Measurements from ENCODE around the gene CLIC4.
"Not testable (repeated sequence)": the region's sequence is repeated elsewhere in the genome, so short reads cannot be mapped to it uniquely, and the experiment has no call there.

The CLIC4 gene

DNA sequence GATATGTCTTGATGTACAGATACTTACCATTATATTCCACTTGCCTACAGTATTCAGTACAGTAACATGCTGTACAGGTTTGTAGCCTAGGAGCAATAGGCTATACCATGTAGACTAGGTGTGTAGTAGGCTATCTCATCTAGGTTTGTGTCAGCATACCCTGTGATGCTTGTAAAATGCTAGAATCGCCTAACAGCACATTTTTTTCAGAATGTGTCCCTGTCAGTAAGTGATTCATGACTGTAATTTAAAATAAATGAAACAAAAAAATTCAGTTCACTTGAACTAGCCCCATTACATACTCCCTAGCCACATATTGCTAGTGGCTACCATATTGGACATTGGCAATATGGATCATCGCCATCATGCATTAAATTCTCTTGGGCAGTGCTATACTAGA, 51.3 kb downstream of the CLIC4 start:
- Histone ChIP-seq H3K27ac (ENCODE audit: low read depth, low read length, severe bottlenecking) (no peak overlapping the region), H3K4me1 (ENCODE audit: control insufficient read depth, insufficient read depth, low read length, poor library complexity, severe bottlenecking) (peaks cover 20% of the 10 kb centered on the region), H3K4me3 (ENCODE audit: extremely low read depth, insufficient read depth, low read length, poor library complexity, severe bottlenecking) (no peak overlapping the region), H3K36me3 (ENCODE audit: control insufficient read depth, insufficient read depth, low read length) (peaks cover 24% of the 10 kb centered on the region), H3K9me3 (ENCODE audit: control insufficient read depth, low read length) (peaks cover 11% of the 10 kb centered on the region)
- WGBS, 2 experiments (ENCODE audit: insufficient coverage in 2 of 2) = 100% methylated on average over 1 of the region's 2 CpGs; no CpG with 5 or more reads in 1 of the 2 experiments

DNA sequence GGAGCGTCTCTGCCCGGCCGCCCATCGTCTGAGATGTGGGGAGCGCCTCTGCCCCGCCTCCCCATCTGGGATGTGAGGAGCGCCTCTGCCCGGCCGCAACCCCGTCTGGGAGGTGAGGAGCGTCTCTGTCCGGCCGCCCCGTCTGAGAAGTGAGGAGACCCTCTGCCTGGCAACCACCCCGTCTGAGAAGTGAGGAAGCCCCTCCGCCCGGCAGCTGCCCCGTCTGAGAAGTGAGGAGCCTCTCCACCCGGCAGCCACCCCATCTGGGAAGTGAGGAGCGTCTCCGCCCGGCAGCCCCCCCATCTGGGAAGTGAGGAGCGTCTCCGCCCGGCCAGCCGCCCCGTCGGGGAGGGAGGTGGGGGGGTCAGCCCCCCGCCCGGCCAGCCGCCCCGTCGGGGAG, 54.0 kb downstream of the CLIC4 start:
- Histone ChIP-seq H3K9me3 (ENCODE audit: control insufficient read depth, low read length) (peaks cover 11% of the 10 kb centered on the region), H3K36me3 (ENCODE audit: control insufficient read depth, insufficient read depth, low read length) (peaks cover 24% of the 10 kb centered on the region), H3K4me1 (ENCODE audit: control insufficient read depth, insufficient read depth, low read length, poor library complexity, severe bottlenecking) (peaks cover 20% of the 10 kb centered on the region)
- 93 to 100% methylated on average over 12 to 13 of the region's 33 CpGs for WGBS, 2 experiments (ENCODE audit: insufficient coverage in 2 of 2)
- H3K4me3 ChIP-seq (ENCODE audit: extremely low read depth, insufficient read depth, low read length, poor library complexity, severe bottlenecking); H3K27ac ChIP-seq (ENCODE audit: low read depth, low read length, severe bottlenecking): not testable (repeated sequence)

DNA sequence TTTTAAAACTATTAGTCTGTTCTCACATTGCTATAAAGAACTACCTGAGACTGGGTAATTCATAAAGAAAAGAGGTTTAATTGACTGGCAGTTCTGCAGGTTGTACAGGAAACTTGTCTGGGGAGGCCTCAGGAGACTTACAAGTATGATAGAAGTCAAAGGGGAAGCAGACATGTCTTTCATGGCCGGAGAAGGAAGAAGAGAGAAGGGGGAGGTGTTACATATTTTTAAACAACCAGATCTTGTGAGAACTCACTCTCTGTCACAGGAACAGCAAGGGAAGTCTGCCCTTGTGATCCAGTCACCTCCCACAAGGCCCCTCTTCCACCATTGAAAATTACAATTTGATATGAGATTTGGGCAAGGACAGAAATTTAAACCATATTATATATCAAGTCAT, 55.9 kb downstream of the CLIC4 start:
- no peak overlapping the region for H3K4me3 ChIP-seq (ENCODE audit: extremely low read depth, insufficient read depth, low read length, poor library complexity, severe bottlenecking)
- H3K36me3 ChIP-seq (ENCODE audit: control insufficient read depth, insufficient read depth, low read length) = peaks cover 24% of the 10 kb centered on the region
- no CpG with 5 or more reads among the region's 1 CpG for WGBS, 2 experiments (ENCODE audit: insufficient coverage in 2 of 2)
- H3K27ac ChIP-seq (ENCODE audit: low read depth, low read length, severe bottlenecking) = no peak overlapping the region
- H3K4me1 ChIP-seq (ENCODE audit: control insufficient read depth, insufficient read depth, low read length, poor library complexity, severe bottlenecking) = peaks cover 27% of the 10 kb centered on the region
- peaks cover 11% of the 10 kb centered on the region for H3K9me3 ChIP-seq (ENCODE audit: control insufficient read depth, low read length)

DNA sequence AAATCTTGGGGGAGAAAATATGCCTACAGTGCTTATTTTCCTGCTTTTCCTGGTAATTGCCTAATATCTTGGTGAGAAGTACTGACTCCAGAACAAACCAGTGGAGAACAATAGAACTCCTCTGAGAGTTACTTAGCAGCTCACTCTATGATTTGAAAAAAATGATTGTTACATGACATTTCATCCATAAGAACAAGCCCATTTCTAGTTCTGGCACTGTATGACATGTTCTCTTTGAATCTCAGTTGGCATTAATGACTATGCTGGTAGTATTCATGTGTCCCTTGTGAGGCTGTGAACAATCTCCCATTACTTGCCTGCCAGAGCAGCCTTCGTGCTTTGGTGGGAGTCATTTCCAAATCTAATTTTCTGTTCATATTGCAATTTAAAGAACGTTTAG, 58.0 kb downstream of the CLIC4 start:
- no CpG with 5 or more reads among the region's 2 CpGs for WGBS, 2 experiments (ENCODE audit: insufficient coverage in 2 of 2)
- H3K36me3 ChIP-seq (ENCODE audit: control insufficient read depth, insufficient read depth, low read length) = peaks cover 25% of the 10 kb centered on the region
- no peak overlapping the region for H3K4me3 ChIP-seq (ENCODE audit: extremely low read depth, insufficient read depth, low read length, poor library complexity, severe bottlenecking)
- peaks cover 3% of the 10 kb centered on the region for H3K9me3 ChIP-seq (ENCODE audit: control insufficient read depth, low read length)
- H3K27ac ChIP-seq (ENCODE audit: low read depth, low read length, severe bottlenecking) = peak overlapping the region; percentile 29
- peaks cover 28% of the 10 kb centered on the region for H3K4me1 ChIP-seq (ENCODE audit: control insufficient read depth, insufficient read depth, low read length, poor library complexity, severe bottlenecking)

DNA sequence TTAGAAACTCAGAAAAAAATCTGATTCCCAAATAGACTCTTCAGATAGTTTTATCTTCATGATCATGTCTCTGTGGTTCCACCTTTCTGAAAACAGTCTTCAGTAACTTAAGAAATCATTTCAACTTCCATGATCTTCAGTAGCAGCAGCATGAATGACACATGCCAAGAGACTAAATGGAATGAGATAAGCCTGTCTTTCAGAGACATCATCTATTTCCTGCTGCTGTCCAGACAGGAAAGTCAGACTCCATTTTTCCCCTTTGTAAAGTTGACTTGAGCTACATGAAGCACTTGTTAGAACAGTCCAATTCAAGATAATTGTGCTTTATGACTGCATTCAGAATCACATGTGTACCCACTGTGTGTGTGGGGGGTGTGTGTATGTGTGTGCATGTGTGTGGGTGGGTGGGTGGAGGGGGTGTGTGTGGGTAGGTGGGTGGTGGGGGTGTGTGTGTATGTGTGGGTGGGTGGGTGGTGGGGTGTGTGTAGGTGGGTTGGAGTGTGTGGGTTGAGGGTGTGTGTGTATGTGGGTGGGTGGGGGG, 58.8 kb downstream of the CLIC4 start:
- Histone ChIP-seq H3K4me3 (ENCODE audit: extremely low read depth, insufficient read depth, low read length, poor library complexity, severe bottlenecking) (no peak overlapping the region), H3K9me3 (ENCODE audit: control insufficient read depth, low read length) (no peaks in the 10 kb centered on the region), H3K36me3 (ENCODE audit: control insufficient read depth, insufficient read depth, low read length) (peaks cover 26% of the 10 kb centered on the region), H3K4me1 (ENCODE audit: control insufficient read depth, insufficient read depth, low read length, poor library complexity, severe bottlenecking) (peaks cover 28% of the 10 kb centered on the region), H3K27ac (ENCODE audit: low read depth, low read length, severe bottlenecking) (peak overlapping the region; percentile 25)

DNA sequence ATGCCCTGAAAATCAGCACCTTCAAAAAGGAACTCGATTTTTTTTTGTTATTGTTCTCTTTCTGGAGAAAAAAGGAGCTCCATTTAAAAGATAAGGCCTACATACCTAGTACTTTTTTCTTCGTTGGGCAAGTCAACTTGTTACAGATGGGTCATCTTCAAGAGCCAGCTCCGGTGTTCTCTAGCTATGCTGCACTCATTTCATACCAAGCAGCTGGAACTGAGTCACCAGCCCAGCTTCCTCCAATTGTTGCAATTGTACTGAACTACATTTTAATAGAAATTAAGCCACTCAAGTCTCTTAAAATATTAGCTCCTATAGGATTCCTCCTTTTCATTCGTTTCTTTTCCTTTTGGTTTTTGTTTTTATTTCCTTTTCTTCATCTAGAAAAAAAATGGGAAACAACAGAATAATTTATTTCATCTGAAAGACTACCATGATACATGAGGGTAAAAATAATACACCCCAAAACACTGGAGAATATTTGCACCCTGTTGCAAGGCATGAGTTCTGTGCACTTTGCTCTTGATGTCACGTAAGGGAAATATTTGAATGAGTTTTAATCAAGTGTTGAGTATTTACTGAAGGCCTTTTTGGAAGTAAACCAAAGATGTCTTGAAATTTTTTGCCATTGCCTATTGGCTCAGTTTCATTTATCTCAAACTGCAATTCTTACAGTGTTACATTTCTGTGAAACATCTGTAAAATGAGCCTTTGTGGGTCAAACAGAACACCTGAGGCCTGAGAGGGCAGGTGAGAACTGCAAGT, 60.5 kb downstream of the CLIC4 start:
- H3K4me1 ChIP-seq (ENCODE audit: control insufficient read depth, insufficient read depth, low read length, poor library complexity, severe bottlenecking) = peaks cover 28% of the 10 kb centered on the region

DNA sequence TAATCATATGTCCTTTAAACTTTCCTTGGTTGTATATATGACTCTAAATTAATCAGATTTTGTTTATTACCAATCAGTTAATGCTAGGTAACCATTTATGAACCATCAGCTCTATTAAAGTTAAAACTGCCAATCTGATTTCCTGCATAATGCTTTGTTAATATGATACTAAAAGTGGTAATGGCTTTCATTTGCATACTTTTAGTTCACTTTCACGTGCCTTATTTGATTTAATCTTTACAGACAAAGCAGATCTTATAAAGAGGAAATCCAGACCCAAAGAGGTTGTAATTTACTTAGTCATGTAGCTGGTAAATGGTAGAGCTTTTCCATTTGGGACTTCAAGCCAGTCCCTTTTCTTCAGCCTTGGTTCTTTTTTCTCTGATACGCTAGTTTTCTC, 61.3 kb downstream of the CLIC4 start:
- Histone ChIP-seq H3K9me3 (ENCODE audit: control insufficient read depth, low read length) (no peaks in the 10 kb centered on the region), H3K36me3 (ENCODE audit: control insufficient read depth, insufficient read depth, low read length) (peaks cover 27% of the 10 kb centered on the region), H3K4me1 (ENCODE audit: control insufficient read depth, insufficient read depth, low read length, poor library complexity, severe bottlenecking) (peaks cover 25% of the 10 kb centered on the region), H3K27ac (ENCODE audit: low read depth, low read length, severe bottlenecking) (no peak overlapping the region), H3K4me3 (ENCODE audit: extremely low read depth, insufficient read depth, low read length, poor library complexity, severe bottlenecking) (no peak overlapping the region)
- WGBS, 2 experiments (ENCODE audit: insufficient coverage in 2 of 2) = 100% methylated on average over 1 of the region's 2 CpGs

More for the DNA sequence above, 60.5 kb downstream of the CLIC4 start:
- peaks cover 26% of the 10 kb centered on the region for H3K36me3 ChIP-seq (ENCODE audit: control insufficient read depth, insufficient read depth, low read length)
- 77 to 93% methylated on average over 2 of the region's 5 CpGs for WGBS, 2 experiments (ENCODE audit: insufficient coverage in 2 of 2)
- no peaks in the 10 kb centered on the region for H3K9me3 ChIP-seq (ENCODE audit: control insufficient read depth, low read length)
- no peak overlapping the region for H3K4me3 ChIP-seq (ENCODE audit: extremely low read depth, insufficient read depth, low read length, poor library complexity, severe bottlenecking)
- peak overlapping the region; percentile 10 for H3K27ac ChIP-seq (ENCODE audit: low read depth, low read length, severe bottlenecking)

DNA sequence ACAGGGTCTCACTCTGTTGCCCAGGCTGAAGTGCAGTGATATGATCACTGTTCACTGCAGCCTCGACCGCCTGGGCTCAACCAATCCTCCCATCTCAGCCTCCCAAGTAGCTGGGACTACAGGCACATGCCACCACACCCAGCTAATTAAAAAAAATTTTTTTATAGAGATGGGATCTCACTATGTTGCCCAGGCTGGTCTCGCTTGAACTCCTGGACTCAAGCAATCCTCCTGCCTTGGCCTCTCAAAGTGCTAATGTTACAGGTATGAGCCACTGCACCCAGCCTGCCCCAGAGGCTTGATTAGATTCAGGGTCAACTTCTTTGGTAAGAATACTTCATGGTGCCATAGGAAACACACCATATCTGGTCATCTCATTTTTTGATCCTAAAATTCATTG, 66.2 kb downstream of the CLIC4 start:
- H3K4me1 ChIP-seq (ENCODE audit: control insufficient read depth, insufficient read depth, low read length, poor library complexity, severe bottlenecking); H3K4me3 ChIP-seq (ENCODE audit: extremely low read depth, insufficient read depth, low read length, poor library complexity, severe bottlenecking); H3K9me3 ChIP-seq (ENCODE audit: control insufficient read depth, low read length); H3K27ac ChIP-seq (ENCODE audit: low read depth, low read length, severe bottlenecking): not testable (repeated sequence)
- peaks cover 68% of the 10 kb centered on the region for H3K36me3 ChIP-seq (ENCODE audit: control insufficient read depth, insufficient read depth, low read length)
- 91% methylated on average over 1 of the region's 3 CpGs; no CpG with 5 or more reads in 1 of the 2 experiments for WGBS, 2 experiments (ENCODE audit: insufficient coverage in 2 of 2)

DNA sequence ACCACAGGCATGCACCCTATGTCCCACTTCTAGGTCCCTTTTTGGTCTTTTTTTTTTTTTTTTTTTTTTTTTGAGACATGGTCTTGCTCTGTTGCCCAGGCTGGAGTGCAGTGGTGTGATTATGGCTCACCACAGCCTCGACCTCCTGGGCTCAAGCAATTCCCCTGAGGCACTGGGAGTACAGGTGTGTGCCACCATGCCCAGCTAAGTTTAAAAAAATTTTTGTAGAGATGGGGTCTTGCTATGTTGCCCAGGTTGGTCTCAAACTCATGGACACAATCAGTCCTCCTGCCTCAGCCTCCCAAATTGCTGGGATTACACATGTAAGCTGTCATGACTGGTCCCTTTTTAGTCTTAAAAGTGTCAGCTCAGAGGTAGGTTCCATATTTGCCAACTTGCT, 75.0 kb downstream of the CLIC4 start:
- not testable (repeated sequence) for H3K27ac ChIP-seq (ENCODE audit: low read depth, low read length, severe bottlenecking); H3K4me3 ChIP-seq (ENCODE audit: extremely low read depth, insufficient read depth, low read length, poor library complexity, severe bottlenecking); H3K4me1 ChIP-seq (ENCODE audit: control insufficient read depth, insufficient read depth, low read length, poor library complexity, severe bottlenecking); H3K9me3 ChIP-seq (ENCODE audit: control insufficient read depth, low read length)
- peaks cover 59% of the 10 kb centered on the region for H3K36me3 ChIP-seq (ENCODE audit: control insufficient read depth, insufficient read depth, low read length)
- 100% methylated on average over 1 of the region's 1 CpG for WGBS, 2 experiments (ENCODE audit: insufficient coverage in 2 of 2)

DNA sequence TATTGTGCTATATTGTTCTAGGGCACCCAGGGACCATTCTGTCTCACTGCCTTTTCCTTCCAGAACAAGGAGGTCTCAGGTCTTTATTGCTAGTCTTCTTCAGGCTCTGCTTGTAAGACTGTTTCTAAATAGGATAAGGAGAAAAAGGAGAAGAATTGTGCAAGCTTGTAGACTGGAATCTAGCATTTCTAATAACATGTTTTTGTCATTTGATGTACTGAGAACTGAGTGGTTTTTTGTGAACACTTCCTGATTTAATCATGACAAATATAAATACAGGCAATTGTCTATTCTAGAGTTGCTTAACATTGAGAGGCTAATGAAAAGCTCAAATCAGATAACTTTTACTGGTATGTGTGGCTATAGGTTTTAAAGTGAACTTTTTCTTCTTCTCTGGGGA, 77.6 kb downstream of the CLIC4 start:
- Histone ChIP-seq H3K36me3 (ENCODE audit: control insufficient read depth, insufficient read depth, low read length) (peaks cover 49% of the 10 kb centered on the region), H3K9me3 (ENCODE audit: control insufficient read depth, low read length) (no peaks in the 10 kb centered on the region), H3K27ac (ENCODE audit: low read depth, low read length, severe bottlenecking) (peak overlapping the region; percentile 30), H3K4me3 (ENCODE audit: extremely low read depth, insufficient read depth, low read length, poor library complexity, severe bottlenecking) (no peak overlapping the region), H3K4me1 (ENCODE audit: control insufficient read depth, insufficient read depth, low read length, poor library complexity, severe bottlenecking) (peaks cover 13% of the 10 kb centered on the region)

DNA sequence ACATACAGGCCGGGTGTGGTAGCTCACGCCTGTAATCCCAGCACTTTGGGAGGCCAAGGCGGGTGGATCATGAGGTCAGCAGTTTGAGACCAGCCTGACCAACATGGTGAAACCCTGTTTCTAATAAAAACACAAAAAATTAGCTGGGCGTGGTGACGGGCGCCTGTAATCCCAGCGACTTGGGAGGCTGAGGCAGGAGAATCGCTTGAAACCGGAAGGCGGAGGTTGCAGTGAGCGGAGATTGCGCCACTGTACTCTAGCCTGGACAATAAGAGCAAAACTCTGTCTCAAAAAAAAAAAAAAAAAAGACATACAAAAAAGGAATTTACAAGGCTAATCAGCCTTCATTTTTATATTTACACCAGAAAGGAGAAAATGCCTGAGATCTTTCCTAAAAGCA, 78.2 kb downstream of the CLIC4 start:
- WGBS, 2 experiments (ENCODE audit: insufficient coverage in 2 of 2) = 93 to 94% methylated on average over 8 to 10 of the region's 12 CpGs
- not testable (repeated sequence) for H3K9me3 ChIP-seq (ENCODE audit: control insufficient read depth, low read length); H3K4me3 ChIP-seq (ENCODE audit: extremely low read depth, insufficient read depth, low read length, poor library complexity, severe bottlenecking); H3K27ac ChIP-seq (ENCODE audit: low read depth, low read length, severe bottlenecking)
- Histone ChIP-seq H3K36me3 (ENCODE audit: control insufficient read depth, insufficient read depth, low read length) (peaks cover 43% of the 10 kb centered on the region), H3K4me1 (ENCODE audit: control insufficient read depth, insufficient read depth, low read length, poor library complexity, severe bottlenecking) (peaks cover 17% of the 10 kb centered on the region)

Measured in mesodermal cell (in vitro differentiated cells).